HepG2 (cell line): ENCODE measurements around the gene RIMBP2. TPM values are rescaled to one million over a fixed set of nuclear protein-coding genes. Genes with fewer than 3 reads are reported as not detected.

ENCODE experiments used
- ATAC-seq: fragments of 200-7000 bp; cut with Tn5 transposase; 3 replicates; pipeline ENCODE4 v1.9.1; 2020; ENCODE audit warnings: mild to moderate bottlenecking, moderate library complexity
- BruUV-seq: library from RNA; stranded (reverse); fragments of 400-500 nt; replicated peaks from 2 replicates; lab custom pipeline; 2021; lab: Mats Ljungman, UMichigan
- CTCF ChIA-PET: fragments of 300-600 bp; formaldehyde crosslinking; extraction: SDS; loops from one replicate; lab custom pipeline; 2021; ENCODE audit warnings: low total read pairs, inconsistent platforms, low intra/inter-chr PET ratio; lab: Yijun Ruan, JAX
- POLR2A ChIA-PET: fragments of 350-600 bp; sonication (Branson Sonifier 250); formaldehyde crosslinking; loops from one replicate; lab custom pipeline; 2020; ENCODE audit warnings: antibody characterized with exemption, inconsistent platforms; lab: Yijun Ruan, JAX
- DNase-seq: peaks from one replicate; pipeline ENCODE4 v3.0.0-alpha.2; 2015; ENCODE audit warnings: low spot score
- FAIRE-seq: peaks from 3 replicates; lab custom pipeline; 2011; peaks lifted over from hg19 to GRCh38; lab: Jason Lieb, UNC
- H2AFZ ChIP-seq: one replicate; pipeline ENCODE4 v1.6.1; 2011; ENCODE audit warnings: low read length, inconsistent platforms
- H3K27ac ChIP-seq: fragments of 300-600 bp; 3 replicates; pipeline ENCODE4 v1.8.0; 2011; ENCODE audit warnings: mixed run types, mild to moderate bottlenecking, mixed read lengths, low read length, inconsistent platforms; ENCODE audit not compliant: insufficient read depth; ENCODE audit errors: extremely low read length
- H3K27me3 ChIP-seq, 2 experiments: fragments of 200-600 bp in 1 of 2; 2 replicates in 1 of 2; 3 replicates in 1 of 2; pipeline versions ENCODE4 v1.6.0 to v1.8.0; 2011; ENCODE audit warnings: low read length in 2 of 2, mild to moderate bottlenecking in 2 of 2, moderate library complexity in 2 of 2, inconsistent platforms in 1 of 2; ENCODE audit not compliant: insufficient read depth in 2 of 2, control insufficient read depth in 1 of 2
- H3K36me3 ChIP-seq, 2 experiments: fragments of 200-600 bp in 1 of 2; replicated peaks in 1 of 2; 2 replicates in 1 of 2; 3 replicates in 1 of 2; pipeline versions ENCODE4 v1.5.1 to v1.8.0; 2011; ENCODE audit warnings: low read length in 2 of 2, inconsistent platforms in 1 of 2; ENCODE audit not compliant: insufficient read depth in 2 of 2, control insufficient read depth in 1 of 2
- H3K4me1 ChIP-seq: 2 replicates; pipeline ENCODE4 v1.5.1; 2012; ENCODE audit warnings: low read length, inconsistent platforms; ENCODE audit not compliant: insufficient read depth
- H3K4me2 ChIP-seq: 2 replicates; pipeline ENCODE4 v1.6.0; 2011; ENCODE audit warnings: low read depth, low read length, inconsistent platforms
- H3K4me3 ChIP-seq, 3 experiments: fragments of 200-600 bp in 1 of 3; sonication (generic), shearing (Covaris generic) in 1 of 3; replicated peaks in 1 of 3; 2 replicates each; pipeline ENCODE4 v1.5.1; 2011 to 2016; ENCODE audit warnings: low read length in 3 of 3, inconsistent platforms in 2 of 3, low read depth in 2 of 3, mild to moderate bottlenecking in 2 of 3, control low read depth in 1 of 3, mixed read lengths in 1 of 3; ENCODE audit not compliant: insufficient read depth in 1 of 3
- H3K79me2 ChIP-seq: one replicate; pipeline ENCODE4 v1.6.1; 2011; ENCODE audit warnings: low read length, inconsistent platforms; ENCODE audit not compliant: insufficient read depth
- H3K9ac ChIP-seq: 2 replicates; pipeline ENCODE4 v1.6.0; 2011; ENCODE audit warnings: mild to moderate bottlenecking, low read depth, low read length, inconsistent platforms; ENCODE audit not compliant: insufficient read depth
- H3K9me3 ChIP-seq: 2 replicates; pipeline ENCODE4 v1.5.1; 2012; ENCODE audit warnings: mild to moderate bottlenecking, low read length
- H4K20me1 ChIP-seq: 2 replicates; pipeline ENCODE4 v1.6.0; 2011; ENCODE audit warnings: inconsistent platforms, mild to moderate bottlenecking, low read length, moderate library complexity; ENCODE audit not compliant: insufficient read depth
- CBFB ChIP-seq: sonication (generic); formaldehyde crosslinking; IDR thresholded peaks from 2 replicates; pipeline ENCODE4 v1.4.0; 2020; ENCODE audit warnings: missing genetic modification reagents
- CBX1 ChIP-seq: IDR thresholded peaks from one replicate; pipeline ENCODE4 v1.6.1; 2016; ENCODE audit warnings: antibody characterized with exemption, low read depth
- HOXA9 ChIP-seq: sonication (generic); formaldehyde crosslinking; IDR thresholded peaks from 2 replicates; pipeline ENCODE4 v1.8.1; 2022; ENCODE audit warnings: missing genetic modification reagents, mild to moderate bottlenecking, moderate library complexity, borderline replicate concordance
- JDP2 ChIP-seq: sonication (generic); formaldehyde crosslinking; IDR thresholded peaks from 2 replicates; pipeline ENCODE4 v1.8.1; 2022; ENCODE audit warnings: missing genetic modification reagents, borderline replicate concordance
- KLF13 ChIP-seq: sonication (generic); formaldehyde crosslinking; IDR thresholded peaks from 2 replicates; pipeline ENCODE4 v1.4.0; 2020; ENCODE audit warnings: mild to moderate bottlenecking, missing genetic modification reagents
- MAFF ChIP-seq: IDR thresholded peaks from 2 replicates; pipeline ENCODE4 v1.6.1; 2011; ENCODE audit warnings: low read depth, low read length, improper control_type of control experiment
- MAFK ChIP-seq, 2 experiments: IDR thresholded peaks in 1 of 2; conservative IDR thresholded peaks in 1 of 2; 2 replicates each; pipeline ENCODE4 v1.6.1; 2011; ENCODE audit warnings: improper control_type of control experiment in 2 of 2, low read length in 2 of 2
- RBM22 ChIP-seq: fragments of 200-400 bp; formaldehyde crosslinking; optimal IDR thresholded peaks from 2 replicates; pipeline ENCODE3; 2017; ENCODE audit warnings: mild to moderate bottlenecking, low read length, moderate library complexity
- REPIN1 ChIP-seq: sonication (generic); formaldehyde crosslinking; IDR thresholded peaks from 2 replicates; pipeline ENCODE4 v1.8.0; 2022; ENCODE audit warnings: missing genetic modification reagents, low read depth, mild to moderate bottlenecking, borderline replicate concordance
- TBL1XR1 ChIP-seq: fragments of 150-350 bp; IDR thresholded peaks from 2 replicates; pipeline ENCODE4 v1.6.1; 2014; ENCODE audit warnings: borderline replicate concordance, low read length; ENCODE audit not compliant: partially characterized antibody
- ZBTB3 ChIP-seq: sonication (generic); formaldehyde crosslinking; IDR thresholded peaks from 2 replicates; pipeline ENCODE4 v1.4.0; 2020; ENCODE audit warnings: low read depth, mild to moderate bottlenecking, moderate library complexity, missing genetic modification reagents, borderline replicate concordance
- ZNF780A ChIP-seq: sonication (generic); formaldehyde crosslinking; IDR thresholded peaks from 2 replicates; pipeline ENCODE4 v1.8.0; 2022; ENCODE audit warnings: mild to moderate bottlenecking, missing genetic modification reagents, moderate library complexity
- ZSCAN30 ChIP-seq: sonication (generic); formaldehyde crosslinking; IDR thresholded peaks from 2 replicates; pipeline ENCODE4 v1.5.0; 2020; ENCODE audit warnings: mild to moderate bottlenecking, missing genetic modification reagents
- WGBS: methylation state at CpG from one replicate; pipeline ENCODE4 v1.1.6; 2017; ENCODE audit warnings: low lambda C conversion rate; 5-methylcytosine and 5-hydroxymethylcytosine counted together
- in situ Hi-C: cut with HindIII; loops from 2 replicates; pipeline ENCODE4 v1.10.0; 2017; ENCODE audit warnings: low pct_unique_long_range_greater_than_20kb; ENCODE audit not compliant: extremely low pct_ligation_motif_present
- intact Hi-C: fragments of 100-400 bp; cut with micrococcal nuclease; formaldehyde crosslinking; loops from one replicate; pipeline ENCODE4 v1.10.0; 2022; ENCODE audit not compliant: unreplicated experiment
- polyA plus RNA-seq, 8 experiments: library from polyadenylated mRNA; depleted of rRNA in 3 of 8; stranded (reverse) in 7 of 8; unstranded in 1 of 8; fragments of >200 nt; fragmentation: Illumina TruSeq in 4 of 8; extraction: Trizol in 4 of 8; gene quantifications; 2 replicates each; pipeline versions ENCODE4 v1.2.1 to v1.2.3, GENCODE V29; 2011 to 2016; ENCODE audit warnings: low read depth in 4 of 8, missing spikeins in 1 of 8, mixed read lengths in 1 of 8; ENCODE audit not compliant: insufficient read depth in 1 of 8
- total RNA-seq, 5 experiments: library from RNA; depleted of rRNA; stranded (reverse); fragments of >200 nt; fragmentation: Illumina TruSeq; extraction: Trizol; gene quantifications; 2 replicates each; pipeline ENCODE4 v1.2.3, GENCODE V29; 2016; ENCODE audit warnings: low read depth in 1 of 5

The RIMBP2 gene
- total and polyA plus RNA-seq, 2 of the 13 experiments (the other 11 are each of a cell fraction or from before 2014, with no cell fraction given): 0.03 TPM; not detected in 1

DNA sequence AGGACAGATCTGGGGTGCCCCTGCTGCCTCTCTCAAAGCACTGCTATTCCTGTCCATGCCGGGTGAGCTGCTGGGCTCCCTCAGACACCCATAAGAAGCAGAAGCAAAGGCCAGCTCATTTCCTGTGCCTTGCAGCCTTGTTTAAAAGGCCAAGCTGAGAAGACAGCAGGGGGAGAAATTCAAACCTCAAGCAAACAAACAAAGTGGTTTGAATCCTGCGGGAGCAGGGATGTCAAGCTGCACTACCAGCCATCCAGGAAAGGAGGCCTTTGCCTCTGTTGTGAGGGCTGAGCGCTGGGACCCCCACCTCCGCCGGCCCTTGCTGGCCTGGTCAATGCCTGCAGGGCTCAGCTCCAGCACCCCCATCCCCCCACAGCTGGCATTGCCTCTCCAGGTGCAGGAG, 201.9 kb downstream of the RIMBP2 start:
- Histone ChIP-seq H2AFZ (no peak overlapping the region), H3K79me2 (no peaks in the 10 kb centered on the region), H3K9me3 (no peaks in the 10 kb centered on the region), H3K27ac (no peak overlapping the region), H3K4me3 (no peak overlapping the region), H3K36me3 (no peaks in the 10 kb centered on the region), H3K4me2 (no peak overlapping the region), H4K20me1 (no peaks in the 10 kb centered on the region), H3K9ac (no peak overlapping the region), H3K27me3 (peaks cover 3 to 23% of the 10 kb centered on the region in 2 experiments; a peak in 3 of 5 replicates), H3K4me1 (no peaks in the 10 kb centered on the region)
- 14% methylated on average over 1 of the region's 5 CpGs for WGBS
- no TSS peak for BruUV-seq
- DNase-seq: no peak
- POLR2A ChIA-PET: no interaction called here
- FAIRE-seq: no peak
- intact Hi-C loops: no loop called here
- in situ Hi-C loops: no loop called here
- CTCF ChIA-PET: no interaction called here
- no peak for TF ChIP-seq CBFB (CRISPR knock-in tag)
- no peak for TF ChIP-seq JDP2
- no peak for TF ChIP-seq CBX1
- no peak for TF ChIP-seq KLF13 (CRISPR knock-in tag)
- TF ChIP-seq RBM22: no peak
- no peak for TF ChIP-seq ZSCAN30 (CRISPR knock-in tag)
- TF ChIP-seq REPIN1: no peak
- TF ChIP-seq ZNF780A (CRISPR knock-in tag): no peak
- ATAC-seq: no peak

DNA sequence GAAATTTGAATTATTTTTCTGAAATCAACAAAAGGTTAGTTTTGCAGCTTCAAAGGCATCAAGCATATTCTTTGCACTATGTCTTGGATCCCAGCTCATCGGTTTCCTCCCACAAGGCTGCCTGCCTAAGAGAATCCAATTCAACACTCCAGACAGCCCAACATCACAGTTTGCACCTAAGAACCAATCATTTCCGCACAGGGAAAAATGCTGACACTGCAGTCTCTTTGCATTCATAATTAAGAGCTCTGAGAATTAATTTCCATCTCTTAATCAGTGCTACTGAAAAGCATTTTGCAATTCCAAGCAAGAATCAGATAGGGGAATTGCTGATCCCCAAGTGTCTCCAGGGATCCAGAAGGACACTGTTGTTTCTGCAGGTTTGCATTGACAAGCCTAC, 202.5 kb downstream of the RIMBP2 start:
- Histone ChIP-seq H3K4me3 (no peak overlapping the region), H3K4me1 (no peaks in the 10 kb centered on the region), H3K27ac (no peak overlapping the region), H2AFZ (no peak overlapping the region), H3K36me3 (no peaks in the 10 kb centered on the region), H3K79me2 (no peaks in the 10 kb centered on the region), H3K4me2 (no peak overlapping the region), H3K9ac (no peak overlapping the region), H3K27me3 (peaks cover 3 to 23% of the 10 kb centered on the region in 2 experiments; a peak in 3 of 5 replicates), H3K9me3 (no peaks in the 10 kb centered on the region), H4K20me1 (no peaks in the 10 kb centered on the region)
- in situ Hi-C loops: no loop called here
- FAIRE-seq (no peak), ATAC-seq (no peak), DNase-seq (no peak)
- TF ChIP-seq ZBTB3 (CRISPR knock-in tag): no peak
- no peak for TF ChIP-seq TBL1XR1
- peak; percentile 95 for TF ChIP-seq MAFF
- peak; percentile 93 to 97 for TF ChIP-seq MAFK (conservative IDR thresholded peaks at IDR 0.05 in 1 of 2, IDR thresholded peaks at IDR 0.05 in 1 of 2; ENCODE audit: low read length in 2 of 2)
- TF ChIP-seq HOXA9 (CRISPR knock-in tag): no peak
- CTCF ChIA-PET: no interaction called here
- 28% methylated on average over 2 of the region's 2 CpGs for WGBS
- no TSS peak for BruUV-seq
- POLR2A ChIA-PET: no interaction called here
- intact Hi-C loops: no loop called here
